Activated CD4-positive, CD25-positive, alpha-beta regulatory T cell treated with anti-CD3 and anti-CD28 coated beads, Interleukin-2, amount 50 U/mL, for 16 hours (primary cell): ENCODE data around the gene IKZF2.

Source experiments
- DNase-seq: peaks from one replicate; pipeline ENCODE4 v3.0.0-alpha.2; 2020; ENCODE audit warnings: low read depth, low spot score

The IKZF2 gene

GRCh38 chr2:213002383-213002782, 149.0 kb downstream of the IKZF2 start:
- no peak for DNase-seq

- no peak for DNase-seq
Measured at GRCh38 chr2:213001297-213001910, 150.0 kb downstream of the IKZF2 start.

- DNase-seq: no peak
Measured at GRCh38 chr2:212998626-212999359, 152.6 kb downstream of the IKZF2 start.

- no peak for DNase-seq
Measured at GRCh38 chr2:212997526-212998020, 153.8 kb downstream of the IKZF2 start.

- DNase-seq: no peak
Measured at GRCh38 chr2:212995920-212996319, 155.5 kb downstream of the IKZF2 start.

- DNase-seq: no peak
Measured at GRCh38 chr2:212994976-212995375, 156.4 kb downstream of the IKZF2 start.

GRCh38 chr2:212991120-212991519, 160.3 kb downstream of the IKZF2 start:
- DNase-seq: no peak

- no peak for DNase-seq
Measured at GRCh38 chr2:212990697-212991096, 160.7 kb downstream of the IKZF2 start.

GRCh38 chr2:212987492-212987891, 163.9 kb downstream of the IKZF2 start:
- no peak for DNase-seq

- no peak for DNase-seq
Measured at GRCh38 chr2:212984129-212984528, 167.3 kb downstream of the IKZF2 start.

GRCh38 chr2:212979799-212980198, 171.6 kb downstream of the IKZF2 start:
- DNase-seq: no peak

- no peak for DNase-seq
Measured at GRCh38 chr2:212979046-212979612, 172.3 kb downstream of the IKZF2 start.

- DNase-seq: no peak
Measured at GRCh38 chr2:212977152-212977551, 174.3 kb downstream of the IKZF2 start.

GRCh38 chr2:212975333-212975732, 176.1 kb downstream of the IKZF2 start:
- no peak for DNase-seq

- no peak for DNase-seq
Measured at GRCh38 chr2:212974692-212975091, 176.7 kb downstream of the IKZF2 start.

- no peak for DNase-seq
Measured at GRCh38 chr2:212973347-212973746, 178.1 kb downstream of the IKZF2 start.

GRCh38 chr2:212970132-212970531, 181.3 kb downstream of the IKZF2 start:
- DNase-seq: no peak

- DNase-seq: no peak
Measured at GRCh38 chr2:212968284-212969081, 182.9 kb downstream of the IKZF2 start.

- DNase-seq: no peak
Measured at GRCh38 chr2:212966884-212967283, 184.5 kb downstream of the IKZF2 start.

GRCh38 chr2:212962691-212963090, 188.7 kb downstream of the IKZF2 start:
- no peak for DNase-seq

GRCh38 chr2:212961255-212961654, 190.2 kb downstream of the IKZF2 start:
- no peak for DNase-seq

- no peak for DNase-seq
Measured at GRCh38 chr2:212960336-212960735, 191.1 kb downstream of the IKZF2 start.
